Body of pancreas (tissue), 4 donors: Measurements from ENCODE around the gene MPL.

Source experiments
- CTCF ChIP-seq, 7 experiments: fragments of 450-650 bp in 4 of 7; fragments of 200-600 bp in 3 of 7; sonication (generic) in 3 of 7; IDR thresholded peaks; one replicate each; pipeline ENCODE4 v1.5.1; 2016 to 2019; ENCODE audit warnings: antibody characterized with exemption in 7 of 7
- POLR2A ChIP-seq, 3 donors: fragments of 450-650 bp; IDR thresholded peaks; one replicate each; pipeline ENCODE4 v1.6.1; 2016; ENCODE audit warnings: antibody characterized with exemption in 3 of 3, mild to moderate bottlenecking in 2 of 3

- TF ChIP-seq CTCF (IDR thresholded peaks at IDR 0.05), result no peak
- no peak for TF ChIP-seq POLR2A (IDR thresholded peaks at IDR 0.05)
Measured at GRCh38 chr1:43398227-43398626, 60.6 kb downstream of the MPL start.
